ENCODE data around the gene TMEM178B. TPM values are rescaled to one million over a fixed set of nuclear protein-coding genes. Genes with fewer than 3 reads are reported as not detected.

The TMEM178B gene
- total and polyA plus RNA-seq, 2 of the 4 experiments (the other 2 are of a cell fraction) = under 0.01 to 0.05 TPM

- H3K36me3 ChIP-seq (ENCODE audit: control insufficient read depth, insufficient read depth, low read length) = no peaks in the 10 kb centered on the region
- no peak overlapping the region for H2AFZ ChIP-seq (replicated peaks; ENCODE audit: low read length, poor library complexity)
- peaks cover 12% of the 10 kb centered on the region; the same call in 1 of the 2 replicates for H3K9me3 ChIP-seq (ENCODE audit: control insufficient read depth, insufficient read depth, low read length)
- H3K18ac ChIP-seq (ENCODE audit: low read depth, low read length) = no peak overlapping the region
- no peak overlapping the region for H3K56ac ChIP-seq (ENCODE audit: extremely low read depth, insufficient read depth, low read length)
- no peak overlapping the region for H2BK5ac ChIP-seq (ENCODE audit: low read depth, low read length, poor library complexity, severe bottlenecking)
- H3K4me3 ChIP-seq (ENCODE audit: insufficient read depth, low read depth, low read length) = no peak overlapping the region
- dilution Hi-C loops (cut with HindIII; ENCODE audit: low sequenced_read_pairs, unreplicated experiment) (no loop called here), intact Hi-C loops (cut with micrococcal nuclease) (no loop called here), in situ Hi-C loops (cut with MboI; ENCODE audit: low sequenced_read_pairs) (no loop called here)
- no peaks in the 10 kb centered on the region for H3K9me1 ChIP-seq (ENCODE audit: insufficient read depth, low read length)
- H3K4me1 ChIP-seq (ENCODE audit: control insufficient read depth, insufficient read depth, low read length) = no peaks in the 10 kb centered on the region
- no TSS peak for BruUV-seq (replicated peaks)
- no peak overlapping the region for H3K4me2 ChIP-seq (ENCODE audit: low read depth, low read length)
- H2BK15ac ChIP-seq (ENCODE audit: low read depth, low read length) = no peak overlapping the region
- CTCF ChIA-PET = no interaction called here
- H4K91ac ChIP-seq (ENCODE audit: insufficient read depth, low read depth, low read length) = no peak overlapping the region
- no peak overlapping the region for H3K9ac ChIP-seq (ENCODE audit: low read depth, low read length)
- no peak for ATAC-seq (ENCODE audit: low read depth)
- no peak overlapping the region for H3K23ac ChIP-seq (ENCODE audit: low read depth, low read length)
- POLR2A ChIA-PET (ENCODE audit: unreplicated experiment) = no interaction called here
- H3K27me3 ChIP-seq (ENCODE audit: control insufficient read depth, insufficient read depth, low read length) = no peaks in the 10 kb centered on the region
- no peaks in the 10 kb centered on the region for H3K79me1 ChIP-seq (ENCODE audit: low read depth in 1 of 2, low read length in 2 of 2)
- H3K14ac ChIP-seq (replicated peaks; ENCODE audit: low read depth, low read length) = no peak overlapping the region
- no peak overlapping the region for H3K27ac ChIP-seq (ENCODE audit: insufficient read depth, low read length)
- H4K8ac ChIP-seq (ENCODE audit: low read depth in 2 of 2, low read length in 2 of 2) = no peak overlapping the region
- H4K20me1 ChIP-seq (ENCODE audit: insufficient read depth, low read length) = no peaks in the 10 kb centered on the region
- no peak overlapping the region for H2AK5ac ChIP-seq (ENCODE audit: low read depth, low read length)
- H3K4ac ChIP-seq (ENCODE audit: low read depth, low read length) = no peak overlapping the region
- DNase-seq = no peak
- 17% methylated on average over 1 of the region's 2 CpGs; no CpG with 5 or more reads in 1 of the 2 experiments for WGBS, 2 experiments (ENCODE audit: extremely low coverage in 2 of 2, insufficient read length in 1 of 2)
- no peak overlapping the region for H4K5ac ChIP-seq (ENCODE audit: low read depth, low read length)
- H2BK20ac ChIP-seq (ENCODE audit: low read depth, low read length) = no peak overlapping the region
- no peak overlapping the region for H2AK9ac ChIP-seq (replicated peaks; ENCODE audit: low read depth, low read length, poor library complexity)
- no peak for TF ChIP-seq RFX5 (IDR thresholded peaks at IDR 0.05; ENCODE audit: low read depth, low read length)
- TF ChIP-seq USF2 (IDR thresholded peaks at IDR 0.05; ENCODE audit: low read depth, low read length) = no peak
- TF ChIP-seq MAFK (IDR thresholded peaks at IDR 0.05; ENCODE audit: low read depth, low read length) = no peak
- TF ChIP-seq CTCF (conservative IDR thresholded peaks at IDR 0.05; ENCODE audit: low read depth, low read length) = no peak
- TF ChIP-seq RAD21 (IDR thresholded peaks at IDR 0.05; ENCODE audit: low read length) = no peak
- no peak for TF ChIP-seq RCOR1 (IDR thresholded peaks at IDR 0.05; ENCODE audit: insufficient replicate concordance, low read length)
- TF ChIP-seq NFE2L2 (IDR thresholded peaks at IDR 0.05; ENCODE audit: low read depth, low read length) = no peak
- no peak overlapping the region for H2BK120ac ChIP-seq (ENCODE audit: low read depth, low read length)
Observed at GRCh38 chr7:141436139-141436538, 362.3 kb downstream of the TMEM178B start.

Data from IMR-90 (cell line).